Type B pancreatic cell (in vitro differentiated cells): ENCODE results near the gene LRRN2. TPM values are rescaled to one million over a fixed set of nuclear protein-coding genes. Genes with fewer than 3 reads are reported as not detected.

Source experiments
- DNase-seq: peaks from one replicate; pipeline ENCODE4 v3.0.0; 2021; ENCODE audit warnings: mixed read lengths; ENCODE audit not compliant: unreplicated experiment; ENCODE audit errors: extremely low spot score
- H3K27ac Mint-ChIP-seq: 2 replicates; pipeline ENCODE4 v1.8.0; 2021; ENCODE audit warnings: mild to moderate bottlenecking, mixed read lengths
- H3K27me3 Mint-ChIP-seq: 2 replicates; pipeline ENCODE4 v1.8.0; 2021; ENCODE audit warnings: mixed read lengths
- H3K36me3 Mint-ChIP-seq: 2 replicates; pipeline ENCODE4 v1.8.0; 2021; ENCODE audit warnings: mixed read lengths
- H3K4me1 Mint-ChIP-seq: one replicate; pipeline ENCODE4 v1.8.0; 2021; ENCODE audit warnings: mixed read lengths; ENCODE audit not compliant: unreplicated experiment
- H3K4me3 Mint-ChIP-seq: 2 replicates; pipeline ENCODE4 v1.8.0; 2021; ENCODE audit warnings: mild to moderate bottlenecking, mixed read lengths
- H3K9me3 Mint-ChIP-seq: 2 replicates; pipeline ENCODE4 v1.8.0; 2021; ENCODE audit warnings: mixed read lengths
- CTCF ChIP-seq: fragments of 200-600 bp; sonication (generic); conservative IDR thresholded peaks from 2 replicates; pipeline ENCODE4 v1.5.0; 2021; ENCODE audit warnings: antibody characterized with exemption, mild to moderate bottlenecking
- total RNA-seq: library from RNA; stranded (reverse); gene quantifications from 2 replicates; pipeline ENCODE4 v1.2.1, GENCODE V29; 2021; ENCODE audit warnings: low replicate concordance

LRRN2 gene
- total RNA-seq, 1 donor from 2014 or later: 19.0 TPM

GRCh38 chr1:204726478-204726877 lies 40.9 kb upstream of the LRRN2 start:
- Mint-ChIP-seq H3K27me3 (peaks cover 49% of the 10 kb centered on the region), H3K4me3 (no peak overlapping the region), H3K9me3 (no peaks in the 10 kb centered on the region), H3K4me1 (peaks cover 12% of the 10 kb centered on the region), H3K27ac (peak overlapping the region; percentile 14), H3K36me3 (no peaks in the 10 kb centered on the region)
- no peak for DNase-seq
- no peak for TF ChIP-seq CTCF

- Mint-ChIP-seq H3K27ac (no peak overlapping the region), H3K4me3 (no peak overlapping the region), H3K9me3 (no peaks in the 10 kb centered on the region), H3K4me1 (peaks cover 14% of the 10 kb centered on the region), H3K27me3 (peaks cover 44% of the 10 kb centered on the region), H3K36me3 (no peaks in the 10 kb centered on the region)
- no peak for DNase-seq
- no peak for TF ChIP-seq CTCF
These were observed 40.4 kb upstream of the LRRN2 start for GRCh38 chr1:204725821-204726448.

GRCh38 chr1:204723131-204723787 lies 37.7 kb upstream of the LRRN2 start:
- no peak overlapping the region for H3K27ac Mint-ChIP-seq
- H3K4me3 Mint-ChIP-seq: no peak overlapping the region
- H3K36me3 Mint-ChIP-seq: no peaks in the 10 kb centered on the region
- TF ChIP-seq CTCF: no peak
- no peaks in the 10 kb centered on the region for H3K9me3 Mint-ChIP-seq
- H3K4me1 Mint-ChIP-seq: peaks cover 14% of the 10 kb centered on the region
- DNase-seq: peak; percentile 51
- peaks cover 23% of the 10 kb centered on the region for H3K27me3 Mint-ChIP-seq

GRCh38 chr1:204721373-204722055 lies 36.0 kb upstream of the LRRN2 start:
- Mint-ChIP-seq H3K27me3 (peaks cover 19% of the 10 kb centered on the region), H3K9me3 (no peaks in the 10 kb centered on the region), H3K27ac (peak overlapping the region; percentile 31), H3K4me3 (no peak overlapping the region), H3K4me1 (peaks cover 13% of the 10 kb centered on the region), H3K36me3 (no peaks in the 10 kb centered on the region)
- DNase-seq: peak; percentile 27
- TF ChIP-seq CTCF: no peak

- no peaks in the 10 kb centered on the region for H3K36me3 Mint-ChIP-seq
- no peaks in the 10 kb centered on the region for H3K9me3 Mint-ChIP-seq
- no peak for DNase-seq
- H3K4me1 Mint-ChIP-seq: peaks cover 18% of the 10 kb centered on the region
- peaks cover 40% of the 10 kb centered on the region for H3K27me3 Mint-ChIP-seq
- H3K4me3 Mint-ChIP-seq: no peak overlapping the region
- no peak overlapping the region for H3K27ac Mint-ChIP-seq
- no peak for TF ChIP-seq CTCF
These were observed 31.1 kb upstream of the LRRN2 start for GRCh38 chr1:204716660-204717059.
